Parathyroid adenoma (tissue), 2 donors: ENCODE measurements around the gene HNRNPDL.

Experiments used
- H2AFZ ChIP-seq: fragments of 300-600 bp; sonication (generic); one replicate; pipeline ENCODE4 v1.7.0; 2017; ENCODE audit warnings: antibody characterized with exemption, mild to moderate bottlenecking
- H3K27ac ChIP-seq: fragments of 300-600 bp; sonication (generic); one replicate; pipeline ENCODE4 v1.7.0; 2017
- H3K27me3 ChIP-seq: fragments of 300-600 bp; sonication (generic); one replicate; pipeline ENCODE4 v1.7.0; 2017; ENCODE audit warnings: low read length; ENCODE audit not compliant: control insufficient read depth, insufficient read depth
- H3K36me3 ChIP-seq: fragments of 300-600 bp; sonication (generic); one replicate; pipeline ENCODE4 v1.7.0; 2017; ENCODE audit warnings: low read length; ENCODE audit not compliant: control insufficient read depth, insufficient read depth
- H3K4me1 ChIP-seq: fragments of 300-600 bp; sonication (generic); one replicate; pipeline ENCODE4 v1.7.0; 2017; ENCODE audit warnings: control low read depth
- H3K4me2 ChIP-seq: fragments of 300-600 bp; sonication (generic); one replicate; pipeline ENCODE4 v1.7.0; 2017; ENCODE audit warnings: low read length
- H3K4me3 ChIP-seq: fragments of 300-600 bp; sonication (generic); one replicate; pipeline ENCODE4 v1.7.0; 2017; ENCODE audit warnings: low read depth, low read length
- H3K79me2 ChIP-seq: fragments of 300-600 bp; sonication (generic); one replicate; pipeline ENCODE4 v1.7.0; 2017; ENCODE audit warnings: control low read depth
- H3K9ac ChIP-seq: fragments of 300-600 bp; sonication (generic); one replicate; pipeline ENCODE4 v1.7.0; 2017; ENCODE audit warnings: mild to moderate bottlenecking
- H3K9me3 ChIP-seq: fragments of 300-600 bp; sonication (generic); one replicate; pipeline ENCODE4 v1.7.0; 2017; ENCODE audit warnings: low read length; ENCODE audit not compliant: control insufficient read depth
- CTCF ChIP-seq: fragments of 300-600 bp; sonication (generic); IDR thresholded peaks from one replicate; pipeline ENCODE4 v1.7.0; 2017; ENCODE audit warnings: antibody characterized with exemption, mild to moderate bottlenecking
- donor health status: primary hyperparathyroidism.

Gene HNRNPDL

GRCh38 chr4:82382751-82383150 is 47.5 kb downstream of the HNRNPDL start:
- Histone ChIP-seq H3K27ac (no peak overlapping the region), H3K27me3 (no peaks in the 10 kb centered on the region), H3K9me3 (no peaks in the 10 kb centered on the region), H2AFZ (no peak overlapping the region), H3K4me2 (no peak overlapping the region), H3K36me3 (no peaks in the 10 kb centered on the region), H3K4me1 (no peaks in the 10 kb centered on the region), H3K9ac (no peak overlapping the region), H3K4me3 (no peak overlapping the region), H3K79me2 (no peaks in the 10 kb centered on the region)
- no peak for TF ChIP-seq CTCF

- Histone ChIP-seq H2AFZ (no peak overlapping the region), H3K4me1 (no peaks in the 10 kb centered on the region), H3K27me3 (no peaks in the 10 kb centered on the region), H3K4me2 (no peak overlapping the region), H3K79me2 (no peaks in the 10 kb centered on the region), H3K36me3 (no peaks in the 10 kb centered on the region), H3K27ac (no peak overlapping the region), H3K9me3 (no peaks in the 10 kb centered on the region), H3K9ac (no peak overlapping the region), H3K4me3 (no peak overlapping the region)
- no peak for TF ChIP-seq CTCF
Observed at GRCh38 chr4:82381661-82382296, 48.5 kb downstream of the HNRNPDL start.

DNA sequence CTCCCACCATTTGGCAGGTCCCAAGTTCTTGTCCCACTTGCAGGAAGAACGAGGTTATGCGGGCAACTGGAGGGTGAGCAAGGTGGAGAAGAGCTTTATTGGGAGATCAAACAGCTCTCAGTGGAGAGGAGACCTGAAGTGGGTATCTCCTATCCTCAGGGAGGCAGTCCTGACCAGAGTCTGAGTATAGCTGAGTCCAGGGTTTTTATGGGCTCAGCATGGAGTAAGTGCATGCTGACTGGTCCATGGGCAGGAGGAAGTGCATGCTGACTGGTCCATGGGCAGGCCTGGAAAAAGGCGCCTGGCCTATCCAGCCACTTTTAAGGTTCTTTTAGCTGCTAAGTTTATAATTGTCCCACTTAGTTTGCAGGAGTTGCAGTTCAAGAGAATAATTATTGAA is 49.0 kb downstream of the HNRNPDL start:
- Histone ChIP-seq H2AFZ (no peak overlapping the region), H3K36me3 (no peaks in the 10 kb centered on the region), H3K4me2 (no peak overlapping the region), H3K4me3 (no peak overlapping the region), H3K27ac (no peak overlapping the region), H3K9ac (no peak overlapping the region), H3K9me3 (no peaks in the 10 kb centered on the region), H3K27me3 (no peaks in the 10 kb centered on the region), H3K4me1 (no peaks in the 10 kb centered on the region), H3K79me2 (no peaks in the 10 kb centered on the region)
- TF ChIP-seq CTCF: no peak

DNA sequence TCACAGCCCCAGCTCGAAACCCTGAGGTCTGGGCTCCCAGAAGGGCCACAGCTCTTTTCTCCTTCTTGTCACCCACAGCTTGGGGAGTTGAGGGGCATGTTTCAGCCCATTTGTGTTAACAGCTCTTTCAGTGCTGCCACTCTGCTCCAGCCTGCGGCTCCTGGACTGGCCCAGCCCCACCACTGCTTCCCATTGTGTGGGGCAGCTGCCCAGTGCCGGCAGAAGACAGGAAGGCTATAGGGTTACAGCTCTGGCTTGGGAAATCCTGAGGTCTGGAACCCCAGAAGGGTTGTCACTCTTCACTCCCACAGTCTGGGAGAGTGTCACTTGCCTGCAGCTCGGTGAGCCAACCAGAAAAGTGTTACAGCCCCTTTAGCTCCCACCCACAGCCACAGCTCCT is 49.4 kb downstream of the HNRNPDL start:
- no peaks in the 10 kb centered on the region for H3K79me2 ChIP-seq
- H3K27me3 ChIP-seq: no peaks in the 10 kb centered on the region
- no peaks in the 10 kb centered on the region for H3K9me3 ChIP-seq
- H3K9ac ChIP-seq: no peak overlapping the region
- no peak overlapping the region for H3K27ac ChIP-seq
- H3K4me2 ChIP-seq: no peak overlapping the region
- no peaks in the 10 kb centered on the region for H3K4me1 ChIP-seq
- no peak for TF ChIP-seq CTCF
- no peak overlapping the region for H2AFZ ChIP-seq
- no peak overlapping the region for H3K4me3 ChIP-seq
- H3K36me3 ChIP-seq: no peaks in the 10 kb centered on the region

- H2AFZ ChIP-seq: no peak overlapping the region
- no peak overlapping the region for H3K4me3 ChIP-seq
- H3K4me2 ChIP-seq: no peak overlapping the region
- no peaks in the 10 kb centered on the region for H3K79me2 ChIP-seq
- no peak for TF ChIP-seq CTCF
- H3K9ac ChIP-seq: no peak overlapping the region
- no peak overlapping the region for H3K27ac ChIP-seq
- no peaks in the 10 kb centered on the region for H3K27me3 ChIP-seq
- H3K4me1 ChIP-seq: no peaks in the 10 kb centered on the region
- no peaks in the 10 kb centered on the region for H3K36me3 ChIP-seq
- no peaks in the 10 kb centered on the region for H3K9me3 ChIP-seq
Observed at GRCh38 chr4:82380344-82380743, 49.9 kb downstream of the HNRNPDL start.
